Measurements from ENCODE around the gene AQP12A.

The AQP12A gene

GRCh38 chr2:240725671-240726070 lies 34.0 kb downstream of the AQP12A start:
- no peak for DNase-seq

DNA sequence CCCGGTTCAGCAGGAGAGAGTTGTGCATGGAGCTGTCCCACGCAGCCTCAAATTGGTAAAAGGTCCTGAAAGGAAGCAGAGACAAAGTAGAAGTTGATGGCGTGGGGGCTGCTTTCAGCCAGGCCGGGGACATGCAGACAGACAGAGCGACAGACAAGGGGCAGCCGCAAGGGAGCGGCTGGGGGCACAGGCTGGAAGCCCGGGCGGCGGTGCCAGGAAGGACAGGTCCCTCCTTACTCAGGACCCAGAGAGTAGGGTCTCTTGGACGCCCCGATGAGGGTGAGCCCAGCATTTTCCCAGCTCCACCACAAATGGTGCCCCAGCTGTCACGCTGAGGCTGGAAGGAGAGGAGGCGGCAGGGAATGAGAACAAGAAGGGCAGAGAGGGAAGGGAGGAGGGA lies 35.2 kb downstream of the AQP12A start:
- DNase-seq: no peak

- DNase-seq: no peak
These were observed 35.8 kb downstream of the AQP12A start for GRCh38 chr2:240727439-240727838.

GRCh38 chr2:240727913-240728312 lies 36.2 kb downstream of the AQP12A start:
- no peak for DNase-seq

DNA sequence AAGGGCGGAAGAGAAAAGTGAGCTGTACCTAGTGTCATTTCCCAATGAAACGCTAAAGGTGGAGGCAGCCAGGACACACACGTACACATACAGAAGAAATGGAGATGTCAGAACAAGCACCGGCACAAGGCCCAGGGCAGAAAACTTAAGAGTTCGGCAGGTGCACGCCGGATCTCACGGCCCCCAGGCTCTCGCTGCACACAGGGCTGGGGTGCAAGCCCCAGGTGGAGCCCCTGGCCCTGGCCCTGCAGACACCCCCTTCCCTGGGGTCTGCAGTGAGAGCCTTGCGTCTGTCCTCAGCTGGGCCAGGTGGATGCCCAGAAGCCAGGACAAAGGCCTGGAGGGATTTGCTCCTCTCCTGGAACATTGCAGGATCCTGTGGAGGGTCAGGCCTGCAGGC lies 36.7 kb downstream of the AQP12A start:
- DNase-seq: no peak

DNA sequence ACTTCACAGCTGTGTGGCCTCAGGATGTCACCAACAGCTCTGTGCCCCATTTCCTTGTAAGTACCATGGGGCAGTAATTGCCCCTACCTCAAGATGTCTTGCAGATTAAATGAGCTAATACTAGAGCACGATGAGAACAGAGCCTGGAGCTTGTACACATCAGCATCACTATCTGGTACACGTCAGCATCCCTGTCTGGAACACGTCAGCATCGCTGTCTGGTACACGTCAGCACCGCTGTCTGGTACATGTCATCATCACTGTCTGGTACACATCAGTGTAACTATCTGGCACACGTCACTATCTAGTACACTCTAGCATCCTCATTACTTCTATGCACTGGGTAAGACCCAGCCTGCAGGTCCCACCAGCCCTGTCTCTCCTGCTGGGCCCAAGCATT lies 37.2 kb downstream of the AQP12A start:
- no peak for DNase-seq

GRCh38 chr2:240730501-240731177 lies 39.0 kb downstream of the AQP12A start:
- DNase-seq: no peak

GRCh38 chr2:240731178-240731545 lies 39.5 kb downstream of the AQP12A start:
- DNase-seq: no peak

DNA sequence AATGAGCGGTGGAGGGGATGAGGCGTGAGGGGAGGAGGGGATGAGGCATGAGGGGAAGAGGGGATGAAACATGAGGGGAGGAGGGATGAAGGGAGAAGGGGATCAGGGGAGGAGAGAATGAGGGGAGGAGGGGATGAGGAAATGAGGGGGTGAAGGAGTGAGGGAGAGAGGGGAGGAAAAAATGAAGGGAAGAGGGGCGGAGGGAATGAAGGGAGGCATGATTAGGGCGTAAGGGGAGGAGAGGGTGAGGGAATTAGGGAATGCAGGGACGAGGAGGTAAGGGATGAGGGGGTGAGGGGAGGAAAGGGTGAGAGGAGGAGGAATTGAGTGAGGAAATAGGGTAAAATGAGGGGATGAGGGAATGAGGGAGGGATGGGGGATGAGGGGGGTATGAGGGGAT lies 40.5 kb downstream of the AQP12A start:
- no peak for DNase-seq

DNA sequence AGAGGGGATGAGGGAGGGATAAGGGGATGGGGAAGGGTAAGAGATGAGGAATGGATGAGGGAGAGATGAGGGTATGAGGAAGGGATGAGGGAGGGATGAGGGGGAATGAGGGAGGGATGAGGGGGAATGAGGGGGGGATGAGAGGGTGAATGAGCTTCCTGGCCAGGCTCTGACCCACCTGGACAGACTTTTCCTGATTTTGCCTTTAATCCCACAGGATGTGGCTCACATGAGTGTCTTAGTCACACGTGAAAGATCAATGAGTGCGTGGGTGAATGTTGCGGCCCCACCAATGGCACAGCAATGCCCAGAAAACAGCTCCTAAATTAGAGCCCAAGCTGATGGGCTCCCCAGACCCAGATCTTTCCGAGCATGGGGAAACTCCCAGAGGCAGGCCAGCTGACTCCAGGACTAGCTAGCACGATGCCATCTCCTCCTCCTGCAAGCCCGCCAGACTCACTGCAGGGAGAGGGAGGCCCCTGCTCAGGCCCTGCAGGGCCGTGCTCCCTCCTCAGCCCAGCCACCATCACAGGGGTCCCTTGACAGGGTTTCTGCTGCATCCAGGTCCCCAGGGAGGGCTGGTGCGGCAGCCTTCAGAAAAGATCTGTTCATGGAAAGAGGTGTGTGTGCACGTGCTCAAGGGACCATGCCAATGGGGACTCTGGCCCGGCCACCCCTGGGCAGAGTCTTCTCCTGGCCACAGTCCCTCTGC lies 41.4 kb downstream of the AQP12A start:
- DNase-seq: no peak

- DNase-seq: no peak
These were observed 42.3 kb downstream of the AQP12A start for GRCh38 chr2:240733803-240734495.

DNA sequence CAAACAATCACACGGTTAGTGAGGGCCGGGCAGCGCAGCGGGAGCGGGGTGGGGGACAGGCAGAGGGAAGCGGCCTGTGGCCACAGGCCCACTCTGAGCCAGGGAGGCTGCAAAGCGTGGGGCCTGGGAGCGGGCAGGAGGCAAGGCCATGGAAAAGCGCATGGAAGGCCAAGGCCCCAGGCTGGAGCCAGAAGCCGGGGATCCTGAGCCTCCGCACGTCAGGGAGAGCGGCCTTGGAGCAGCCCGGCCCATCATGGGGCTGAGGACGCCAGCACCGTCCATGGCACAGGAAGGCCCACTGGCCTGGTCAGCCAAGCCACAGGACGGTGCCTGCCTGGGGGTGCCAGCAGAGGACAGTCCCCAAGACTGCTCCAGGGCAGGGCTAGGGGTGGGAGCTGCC lies 43.1 kb downstream of the AQP12A start:
- no peak for DNase-seq

GRCh38 chr2:240735476-240735875 lies 43.8 kb downstream of the AQP12A start:
- no peak for DNase-seq

DNA sequence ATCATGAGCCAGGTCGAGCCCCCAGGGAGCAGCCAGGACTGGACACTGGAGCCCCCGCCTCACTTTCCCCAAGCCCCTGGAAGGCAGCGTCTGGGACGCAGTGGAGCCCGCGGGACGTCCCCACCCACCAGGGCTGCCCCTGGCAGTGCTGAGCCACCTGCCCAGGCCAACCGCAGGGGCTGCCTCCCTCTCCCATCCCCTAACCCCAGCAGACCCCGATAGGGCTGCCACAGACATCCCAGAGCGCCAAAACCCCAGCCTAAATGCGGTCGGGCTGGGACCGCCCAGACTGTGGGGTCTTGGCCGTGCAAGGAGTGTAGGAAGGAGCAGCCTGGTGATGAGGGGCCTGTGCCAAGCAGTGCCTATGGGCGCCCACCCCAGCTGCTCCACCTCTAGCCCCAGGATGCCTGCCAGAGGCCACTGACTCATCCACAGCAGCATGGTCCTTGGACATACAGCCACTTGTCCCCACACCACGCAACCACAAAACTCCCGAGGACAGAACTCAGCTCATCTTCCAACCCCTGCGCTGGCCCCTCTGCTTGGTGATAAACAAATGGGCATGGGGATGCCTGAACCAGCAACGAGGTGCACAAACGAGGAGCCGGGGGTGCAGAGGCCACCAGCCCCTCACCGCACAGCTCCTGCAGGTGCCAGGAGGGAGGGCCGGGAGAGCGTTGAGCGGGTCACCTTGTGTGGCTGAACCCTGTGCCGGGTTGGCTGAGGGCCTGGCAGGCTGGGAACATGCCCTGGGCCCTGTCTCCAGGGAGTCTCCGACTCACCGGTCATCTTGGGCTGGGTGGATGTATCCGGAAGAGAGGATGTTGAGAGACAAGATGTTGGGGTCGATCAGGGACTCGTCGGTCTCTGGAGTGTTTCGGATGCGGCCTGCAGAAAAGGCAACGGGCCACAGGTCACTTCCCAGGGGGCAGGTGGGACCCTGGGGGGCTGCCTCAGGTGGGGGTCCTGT lies 44.9 kb downstream of the AQP12A start:
- DNase-seq: no peak

DNA sequence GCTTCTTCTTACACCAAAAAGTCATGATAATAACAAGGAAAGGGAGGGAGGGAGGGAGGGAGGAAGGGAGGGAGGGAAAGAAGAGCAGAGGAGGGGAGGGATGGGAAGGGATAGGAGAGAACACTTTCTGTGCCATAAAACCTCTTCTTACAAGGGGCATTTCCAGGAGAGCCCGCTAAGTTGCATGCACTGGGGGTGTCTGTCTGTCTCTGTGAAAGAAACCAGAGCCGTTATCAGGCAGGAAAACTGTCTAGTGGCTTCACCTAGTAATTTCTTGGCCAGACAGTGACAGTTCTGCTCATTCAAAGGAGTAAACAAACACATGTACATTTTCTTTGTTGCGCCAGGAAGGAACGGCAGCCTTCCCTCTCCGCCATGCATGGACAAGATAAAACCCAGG lies 45.8 kb downstream of the AQP12A start:
- DNase-seq: no peak

- DNase-seq: no peak
These were observed 46.3 kb downstream of the AQP12A start for GRCh38 chr2:240737958-240738357.

DNA sequence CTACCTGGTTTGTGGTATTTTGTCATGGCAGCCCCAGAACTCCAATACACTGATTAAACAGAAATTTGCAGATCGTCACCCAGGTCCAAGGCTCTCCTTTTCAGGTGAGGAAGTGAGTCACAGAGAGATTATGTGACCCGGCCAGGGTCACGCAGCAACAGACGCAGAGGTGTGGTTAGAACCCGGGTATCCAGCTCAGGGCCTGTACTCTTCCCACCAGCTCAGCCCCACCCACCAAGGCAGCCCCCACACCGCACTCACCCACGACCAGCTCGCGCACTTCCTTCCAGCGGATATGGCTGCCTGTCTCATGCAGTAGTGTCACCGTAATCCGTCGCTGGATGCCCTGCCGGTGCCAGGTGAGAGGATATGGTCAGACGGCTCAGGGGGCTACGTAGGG lies 48.1 kb downstream of the AQP12A start:
- no peak for DNase-seq

DNA sequence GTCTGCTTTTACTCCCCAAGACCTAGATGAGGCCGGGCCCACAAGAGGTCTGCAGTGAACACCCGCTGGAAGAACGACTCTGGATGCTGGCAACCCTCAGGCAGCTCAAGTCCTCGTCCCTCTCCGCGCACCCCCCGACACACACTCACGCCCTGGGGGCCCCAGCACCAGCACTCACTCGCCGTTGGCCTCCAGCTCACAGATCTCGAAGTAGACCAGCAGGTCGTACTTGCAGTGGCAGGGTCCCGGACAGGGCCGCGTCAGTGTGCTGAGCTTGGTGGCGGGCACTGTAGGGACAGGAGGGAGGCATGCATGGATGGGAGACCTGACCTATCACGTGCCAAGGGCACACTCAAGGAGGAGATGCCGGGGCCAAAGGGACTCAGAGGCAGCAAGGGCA lies 49.4 kb downstream of the AQP12A start:
- DNase-seq: no peak

DNA sequence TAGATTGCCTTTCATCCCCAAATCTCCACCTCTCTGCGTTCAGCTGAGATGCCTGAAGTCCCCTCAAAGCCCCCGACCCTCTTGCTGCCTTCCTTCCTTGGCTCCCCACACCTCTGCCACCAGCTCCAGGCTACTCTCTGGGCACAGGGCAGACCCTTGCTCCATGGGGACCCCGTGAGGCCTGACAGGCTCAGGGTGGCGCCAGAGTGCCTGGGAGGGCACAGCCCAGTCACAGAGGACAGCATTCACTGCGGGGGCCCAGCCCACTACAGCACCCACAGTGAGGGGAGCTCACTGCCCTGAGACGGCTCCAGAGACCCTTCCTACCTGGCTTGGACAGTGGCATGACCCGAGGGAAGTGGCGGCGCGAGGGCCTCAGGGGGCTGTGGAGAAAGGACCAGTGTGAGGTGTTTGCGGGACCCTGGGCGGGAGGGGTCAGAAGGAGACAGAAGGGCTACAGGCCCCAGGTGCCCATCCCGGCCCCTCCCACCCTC lies 51.0 kb downstream of the AQP12A start:
- no peak for DNase-seq

DNA sequence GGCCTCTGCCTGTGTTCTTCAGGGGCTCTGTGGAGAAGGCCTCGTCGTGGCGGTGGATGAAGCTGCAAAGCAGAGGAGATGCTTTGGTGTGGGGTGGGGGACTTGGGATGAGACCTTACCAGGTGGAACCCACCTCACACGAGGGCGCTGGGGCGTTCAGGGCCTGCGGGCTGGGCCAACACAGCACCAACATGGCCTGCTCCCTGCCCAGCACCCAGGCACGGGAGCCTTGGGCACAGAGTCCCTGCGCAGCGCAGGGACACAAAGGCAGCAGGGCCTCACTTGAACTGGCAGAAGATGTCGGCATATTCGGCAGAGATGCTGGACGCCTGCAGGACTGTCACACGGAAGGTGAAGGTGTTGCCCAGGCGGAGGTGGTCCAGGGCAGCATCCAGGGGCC lies 53.8 kb downstream of the AQP12A start:
- DNase-seq: no peak

DNA sequence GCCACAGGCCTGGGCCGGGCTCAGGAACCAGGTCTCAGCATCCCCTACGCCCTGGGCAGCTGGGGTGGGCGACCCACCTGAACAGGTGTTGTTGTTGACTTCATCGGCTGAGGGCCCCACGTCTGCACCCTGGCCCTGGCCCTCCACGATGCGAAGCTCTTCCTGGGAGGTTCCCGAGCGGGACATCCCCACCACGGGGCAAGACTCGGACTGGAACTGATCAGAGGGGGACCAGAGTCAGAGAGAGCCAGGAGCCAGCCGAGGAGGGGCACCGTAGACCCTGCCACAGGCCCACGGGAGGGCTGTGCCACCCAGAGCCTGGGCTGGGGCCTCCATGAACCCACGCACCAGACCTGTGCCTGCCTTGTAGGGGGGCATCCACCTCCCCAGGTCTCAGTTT lies 54.3 kb downstream of the AQP12A start:
- DNase-seq: no peak

DNA sequence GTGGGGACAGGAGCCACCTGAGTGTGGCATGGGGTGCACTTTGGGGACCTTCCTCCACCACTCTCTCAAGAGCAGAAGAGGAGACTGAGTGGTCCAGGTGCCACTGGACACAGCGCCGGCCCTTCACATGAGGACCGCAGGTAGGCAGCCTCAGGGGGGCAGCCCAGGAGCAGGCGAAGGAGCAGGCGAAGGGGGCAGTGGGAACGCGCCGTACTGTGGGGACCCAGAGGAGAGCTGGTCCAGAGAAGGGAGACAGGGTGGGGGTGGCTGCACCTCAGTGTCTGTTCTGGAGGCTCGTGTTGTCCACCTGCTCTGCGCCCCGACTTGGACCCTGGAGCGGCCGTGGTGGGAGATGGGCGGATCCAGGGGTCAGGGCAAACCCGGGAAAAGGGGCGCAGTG lies 55.0 kb downstream of the AQP12A start:
- DNase-seq: no peak

DNA sequence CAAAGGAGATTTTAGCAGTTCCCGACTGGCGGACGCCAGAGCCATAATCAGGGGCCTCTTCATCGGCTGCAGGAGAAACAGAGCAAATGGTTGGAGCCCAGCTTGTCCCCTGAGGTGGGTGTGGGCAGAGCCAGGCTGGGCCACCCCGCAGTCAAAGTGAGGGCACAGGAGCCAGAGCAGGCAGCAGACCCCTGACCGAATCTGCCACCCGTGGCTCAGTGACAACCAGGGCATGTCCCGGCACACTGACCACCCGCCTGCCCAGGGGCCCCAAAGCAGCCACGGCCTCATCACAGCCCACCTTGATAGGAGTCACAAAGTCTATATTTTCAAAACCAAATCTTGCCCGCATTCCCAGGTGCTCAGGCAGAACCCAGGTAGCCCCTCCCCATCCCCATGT lies 55.6 kb downstream of the AQP12A start:
- no peak for DNase-seq

Measured in stimulated activated CD4-positive, alpha-beta T cell treated with anti-CD3 and anti-CD28 coated beads, Interleukin-2, amount 100 ng/mL, for 48 hours (primary cell).